ENCODE results near the gene EXOSC3.
"Not testable (repeated sequence)": the region's sequence is repeated elsewhere in the genome, so short reads cannot be mapped to it uniquely, and the experiment has no call there.

Gene EXOSC3

GRCh38 chr9:37769306-37769705 is 15.6 kb downstream of the EXOSC3 start:
- Histone ChIP-seq H3K9me3 (ENCODE audit: insufficient read depth, low read depth, low read length) (no peaks in the 10 kb centered on the region), H3K36me3 (ENCODE audit: insufficient read depth, low read depth, low read length) (peaks cover 22% of the 10 kb centered on the region), H3K27me3 (ENCODE audit: insufficient read depth, low read length) (no peaks in the 10 kb centered on the region), H3K4me1 (ENCODE audit: insufficient read depth, low read length) (no peaks in the 10 kb centered on the region), H3K4me3 (ENCODE audit: low read length) (no peak overlapping the region), H3K9ac (ENCODE audit: low read depth, low read length) (no peak overlapping the region), H3K27ac (ENCODE audit: low read length) (no peak overlapping the region)

- H3K27ac ChIP-seq (ENCODE audit: low read length); H3K27me3 ChIP-seq (ENCODE audit: insufficient read depth, low read length); H3K4me3 ChIP-seq (ENCODE audit: low read length); H3K9ac ChIP-seq (ENCODE audit: low read depth, low read length); H3K9me3 ChIP-seq (ENCODE audit: insufficient read depth, low read depth, low read length); H3K36me3 ChIP-seq (ENCODE audit: insufficient read depth, low read depth, low read length); H3K4me1 ChIP-seq (ENCODE audit: insufficient read depth, low read length): not testable (repeated sequence)
These were observed 19.6 kb downstream of the EXOSC3 start for GRCh38 chr9:37765263-37765662.

- no peaks in the 10 kb centered on the region for H3K9me3 ChIP-seq (ENCODE audit: insufficient read depth, low read depth, low read length)
- H3K36me3 ChIP-seq (ENCODE audit: insufficient read depth, low read depth, low read length) = no peaks in the 10 kb centered on the region
- no peak overlapping the region for H3K4me3 ChIP-seq (ENCODE audit: low read length)
- H3K4me1 ChIP-seq (ENCODE audit: insufficient read depth, low read length) = no peaks in the 10 kb centered on the region
- H3K27ac ChIP-seq (ENCODE audit: low read length) = no peak overlapping the region
- no peaks in the 10 kb centered on the region for H3K27me3 ChIP-seq (ENCODE audit: insufficient read depth, low read length)
- H3K9ac ChIP-seq (ENCODE audit: low read depth, low read length) = no peak overlapping the region
These were observed 23.4 kb downstream of the EXOSC3 start for GRCh38 chr9:37761511-37761910.

DNA sequence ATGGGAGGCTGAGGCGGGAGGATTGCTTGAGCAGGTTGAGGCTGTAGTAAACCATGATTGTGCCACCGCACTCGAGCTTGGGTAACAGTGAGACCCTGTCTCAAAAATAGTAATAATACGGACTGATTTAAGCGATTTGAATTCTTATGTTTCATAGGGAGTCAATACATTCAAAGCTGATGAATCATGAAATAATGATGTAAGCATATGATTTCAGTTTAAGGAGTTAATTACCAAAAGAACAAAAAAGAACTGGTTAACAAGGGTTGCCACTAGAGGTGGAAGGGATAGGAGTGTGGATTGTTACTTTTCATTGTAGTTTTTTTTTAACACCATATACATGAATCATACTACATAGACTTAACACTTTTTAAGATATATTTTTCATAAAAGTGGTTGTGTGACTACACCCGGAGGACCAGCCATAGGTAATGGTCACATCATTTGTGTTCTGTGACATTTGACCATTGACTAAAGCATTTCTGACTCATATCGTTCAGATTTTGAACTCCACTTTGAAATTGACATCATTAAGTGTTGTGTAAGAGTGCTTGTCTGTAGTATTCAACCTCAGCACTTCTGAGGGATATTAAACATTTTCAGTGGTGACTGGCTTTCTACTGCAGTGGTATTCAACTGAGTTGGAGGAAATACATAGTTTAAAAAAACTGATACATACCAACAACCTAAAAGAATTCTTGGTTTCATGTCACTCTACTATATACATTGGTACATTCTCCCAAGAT is 24.3 kb downstream of the EXOSC3 start:
- Histone ChIP-seq H3K36me3 (ENCODE audit: insufficient read depth, low read depth, low read length) (no peaks in the 10 kb centered on the region), H3K27ac (ENCODE audit: low read length) (no peak overlapping the region), H3K4me3 (ENCODE audit: low read length) (no peak overlapping the region), H3K4me1 (ENCODE audit: insufficient read depth, low read length) (no peaks in the 10 kb centered on the region), H3K9me3 (ENCODE audit: insufficient read depth, low read depth, low read length) (no peaks in the 10 kb centered on the region), H3K9ac (ENCODE audit: low read depth, low read length) (no peak overlapping the region), H3K27me3 (ENCODE audit: insufficient read depth, low read length) (no peaks in the 10 kb centered on the region)

DNA sequence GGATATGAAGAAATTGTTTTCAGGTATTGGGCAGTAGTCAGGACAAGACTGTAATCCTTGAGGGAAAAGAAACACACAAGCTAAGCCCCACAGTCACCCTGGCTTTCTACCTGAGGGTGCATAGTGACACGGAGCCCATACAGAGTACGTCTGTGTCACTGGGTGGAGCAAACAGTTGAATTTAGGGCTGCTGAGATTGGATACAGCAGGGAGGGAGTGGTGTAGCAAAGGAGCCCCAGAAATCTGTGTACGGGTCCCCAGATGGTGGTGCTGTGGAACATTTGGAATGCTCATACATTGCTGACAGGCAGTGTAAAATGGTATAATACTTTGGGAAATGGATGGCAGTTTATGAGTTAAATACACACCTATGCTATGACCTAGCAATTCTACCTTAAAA is 26.1 kb downstream of the EXOSC3 start:
- no peaks in the 10 kb centered on the region for H3K9me3 ChIP-seq (ENCODE audit: insufficient read depth, low read depth, low read length)
- no peaks in the 10 kb centered on the region for H3K36me3 ChIP-seq (ENCODE audit: insufficient read depth, low read depth, low read length)
- H3K9ac ChIP-seq (ENCODE audit: low read depth, low read length) = no peak overlapping the region
- no peak overlapping the region for H3K27ac ChIP-seq (ENCODE audit: low read length)
- H3K4me3 ChIP-seq (ENCODE audit: low read length) = no peak overlapping the region
- no peaks in the 10 kb centered on the region for H3K27me3 ChIP-seq (ENCODE audit: insufficient read depth, low read length)
- H3K4me1 ChIP-seq (ENCODE audit: insufficient read depth, low read length) = no peaks in the 10 kb centered on the region

DNA sequence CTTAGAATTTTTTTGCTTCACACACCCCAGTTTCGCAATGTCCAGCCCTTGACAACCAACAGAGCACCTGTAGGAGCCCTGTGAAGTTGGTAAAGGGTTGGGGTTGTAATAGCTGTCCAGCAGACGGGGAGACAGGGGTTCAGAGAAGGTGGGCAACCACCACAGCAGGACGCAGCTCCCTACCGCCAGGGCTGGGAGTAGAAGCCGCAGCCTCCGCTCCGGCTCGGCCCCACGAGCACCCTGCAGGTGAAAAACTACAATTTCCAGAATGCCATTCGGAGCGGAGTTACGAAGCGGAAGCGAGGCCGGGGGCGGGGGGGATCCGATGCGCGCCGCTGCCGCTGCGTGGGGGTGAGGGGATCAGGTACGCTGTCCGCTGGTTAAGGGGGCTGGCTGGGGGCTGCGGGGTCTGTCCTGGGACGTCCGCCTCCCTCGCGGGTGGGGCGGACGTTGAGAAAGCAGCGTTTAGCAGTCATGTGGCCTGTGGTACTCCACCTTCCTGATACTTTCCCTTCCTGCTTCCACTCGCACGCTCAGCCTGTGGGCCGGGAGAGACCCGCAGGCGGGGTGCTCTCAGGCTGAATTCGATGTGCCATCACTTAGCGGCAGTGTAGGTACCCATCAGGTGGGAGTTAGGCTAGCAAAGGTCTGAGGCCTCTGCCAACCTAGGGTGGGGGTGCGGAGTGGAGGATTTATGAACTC is 31.2 kb downstream of the EXOSC3 start, which contains the start of gene TRMT10B:
TSS of gene TRMT10B (plus strand) at position 317 of the 702 bp plus-strand sequence. CDS start 8,127 bp downstream, outside the sequence.
- H3K27ac ChIP-seq (ENCODE audit: low read length) = no peak within 1 kb of the TSS
- H3K9ac ChIP-seq (ENCODE audit: low read depth, low read length) = peak within 1 kb of the TSS; percentile 76

GRCh38 chr9:37752642-37753488 is 32.0 kb downstream of the EXOSC3 start:
- Histone ChIP-seq H3K9ac (ENCODE audit: low read depth, low read length) (peak overlapping the region; percentile 76; the same call in 1 of the 2 replicates), H3K27me3 (ENCODE audit: insufficient read depth, low read length) (no peaks in the 10 kb centered on the region), H3K27ac (ENCODE audit: low read length) (no peak overlapping the region)

More for the DNA sequence above, 31.2 kb downstream of the EXOSC3 start, which contains the start of gene TRMT10B:
- Histone ChIP-seq H3K9me3 (ENCODE audit: insufficient read depth, low read depth, low read length) (no peaks in the 10 kb centered on the region), H3K27me3 (ENCODE audit: insufficient read depth, low read length) (no peaks in the 10 kb centered on the region), H3K36me3 (ENCODE audit: insufficient read depth, low read depth, low read length) (no peaks in the 10 kb centered on the region), H3K4me1 (ENCODE audit: insufficient read depth, low read length) (no peaks in the 10 kb centered on the region), H3K4me3 (ENCODE audit: low read length) (peak within 1 kb of the TSS; percentile 88)

GRCh38 chr9:37752112-37752511 is 32.8 kb downstream of the EXOSC3 start:
- H3K27me3 ChIP-seq (ENCODE audit: insufficient read depth, low read length); H3K9ac ChIP-seq (ENCODE audit: low read depth, low read length); H3K4me3 ChIP-seq (ENCODE audit: low read length); H3K4me1 ChIP-seq (ENCODE audit: insufficient read depth, low read length); H3K36me3 ChIP-seq (ENCODE audit: insufficient read depth, low read depth, low read length); H3K9me3 ChIP-seq (ENCODE audit: insufficient read depth, low read depth, low read length); H3K27ac ChIP-seq (ENCODE audit: low read length): not testable (repeated sequence)

More at GRCh38 chr9:37752642-37753488, 32.0 kb downstream of the EXOSC3 start:
- no peaks in the 10 kb centered on the region for H3K36me3 ChIP-seq (ENCODE audit: insufficient read depth, low read depth, low read length)
- peak overlapping the region; percentile 88; the same call in 1 of the 2 replicates for H3K4me3 ChIP-seq (ENCODE audit: low read length)
- H3K9me3 ChIP-seq (ENCODE audit: insufficient read depth, low read depth, low read length) = no peaks in the 10 kb centered on the region
- H3K4me1 ChIP-seq (ENCODE audit: insufficient read depth, low read length) = no peaks in the 10 kb centered on the region

- not testable (repeated sequence) for H3K9me3 ChIP-seq (ENCODE audit: insufficient read depth, low read depth, low read length); H3K4me1 ChIP-seq (ENCODE audit: insufficient read depth, low read length); H3K4me3 ChIP-seq (ENCODE audit: low read length); H3K36me3 ChIP-seq (ENCODE audit: insufficient read depth, low read depth, low read length); H3K9ac ChIP-seq (ENCODE audit: low read depth, low read length); H3K27me3 ChIP-seq (ENCODE audit: insufficient read depth, low read length); H3K27ac ChIP-seq (ENCODE audit: low read length)
These were observed 33.2 kb downstream of the EXOSC3 start for GRCh38 chr9:37751704-37752103.

- Histone ChIP-seq H3K4me1 (ENCODE audit: insufficient read depth, low read length) (no peaks in the 10 kb centered on the region), H3K36me3 (ENCODE audit: insufficient read depth, low read depth, low read length) (no peaks in the 10 kb centered on the region), H3K27me3 (ENCODE audit: insufficient read depth, low read length) (no peaks in the 10 kb centered on the region), H3K9me3 (ENCODE audit: insufficient read depth, low read depth, low read length) (no peaks in the 10 kb centered on the region), H3K4me3 (ENCODE audit: low read length) (no peak overlapping the region), H3K27ac (ENCODE audit: low read length) (no peak overlapping the region), H3K9ac (ENCODE audit: low read depth, low read length) (no peak overlapping the region)
These were observed 33.7 kb downstream of the EXOSC3 start for GRCh38 chr9:37751186-37751585.

DNA sequence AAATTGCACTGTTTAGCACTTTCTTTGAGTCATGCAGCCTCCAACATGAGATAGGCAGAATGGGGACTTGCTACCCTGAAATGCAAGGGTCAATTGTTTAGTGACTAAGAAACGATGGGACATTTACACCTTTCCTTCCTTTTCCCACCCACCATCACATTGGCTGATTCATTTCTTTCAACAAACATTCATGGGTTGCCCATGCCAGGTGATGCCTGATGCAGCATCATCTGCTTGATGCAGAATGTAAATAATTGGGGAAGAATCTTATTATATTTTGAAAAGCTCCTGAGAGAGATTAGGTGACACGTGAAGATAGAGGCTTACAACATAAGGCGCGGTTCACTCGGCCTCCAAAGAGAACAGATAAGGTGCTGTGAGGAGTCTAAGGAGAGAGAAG is 35.7 kb downstream of the EXOSC3 start:
- Histone ChIP-seq H3K9me3 (ENCODE audit: insufficient read depth, low read depth, low read length) (no peaks in the 10 kb centered on the region), H3K4me3 (ENCODE audit: low read length) (no peak overlapping the region), H3K9ac (ENCODE audit: low read depth, low read length) (no peak overlapping the region), H3K27me3 (ENCODE audit: insufficient read depth, low read length) (no peaks in the 10 kb centered on the region), H3K36me3 (ENCODE audit: insufficient read depth, low read depth, low read length) (no peaks in the 10 kb centered on the region), H3K27ac (ENCODE audit: low read length) (no peak overlapping the region), H3K4me1 (ENCODE audit: insufficient read depth, low read length) (no peaks in the 10 kb centered on the region)

Data from iPS-20b (cell line).